Activated T-helper 17 cell treated with anti-CD3 and anti-CD28 coated beads, Interleukin-2, amount 50 U/mL, for 72 hours (primary cell): ENCODE measurements around the gene AFDN. TPM values are rescaled to one million over a fixed set of nuclear protein-coding genes. Genes with fewer than 3 reads are reported as not detected.
A peak's percentile ranks its signal among the peaks of the same experiment; 100 is the strongest.

Experiments used
- ATAC-seq: fragments of 150-1000 bp; cut with Tn5 transposase; replicated peaks from 2 replicates; pipeline ENCODE4 v1.10.0; 2021; ENCODE audit warnings: mild to moderate bottlenecking, moderate library complexity
- H3K27ac Mint-ChIP-seq: one replicate; pipeline ENCODE4 v1.8.0; 2022; ENCODE audit warnings: mixed read lengths
- H3K27me3 Mint-ChIP-seq: one replicate; pipeline ENCODE4 v1.8.0; 2022; ENCODE audit warnings: mixed read lengths
- H3K36me3 Mint-ChIP-seq: one replicate; pipeline ENCODE4 v1.8.0; 2022; ENCODE audit warnings: low read depth, mild to moderate bottlenecking, mixed read lengths
- H3K4me1 Mint-ChIP-seq: one replicate; pipeline ENCODE4 v1.8.0; 2022; ENCODE audit warnings: mixed read lengths
- H3K4me3 Mint-ChIP-seq: one replicate; pipeline ENCODE4 v1.8.0; 2022; ENCODE audit warnings: mild to moderate bottlenecking, mixed read lengths
- H3K9me3 Mint-ChIP-seq: one replicate; pipeline ENCODE4 v1.8.0; 2022; ENCODE audit warnings: mixed read lengths
- total RNA-seq, 2 donors: library from RNA; stranded (reverse); gene quantifications; one replicate each; pipeline ENCODE4 v1.2.3, GENCODE V29; 2022

AFDN gene
- total RNA-seq, 2 donors from 2014 or later, result 56.3 to 107 TPM

DNA sequence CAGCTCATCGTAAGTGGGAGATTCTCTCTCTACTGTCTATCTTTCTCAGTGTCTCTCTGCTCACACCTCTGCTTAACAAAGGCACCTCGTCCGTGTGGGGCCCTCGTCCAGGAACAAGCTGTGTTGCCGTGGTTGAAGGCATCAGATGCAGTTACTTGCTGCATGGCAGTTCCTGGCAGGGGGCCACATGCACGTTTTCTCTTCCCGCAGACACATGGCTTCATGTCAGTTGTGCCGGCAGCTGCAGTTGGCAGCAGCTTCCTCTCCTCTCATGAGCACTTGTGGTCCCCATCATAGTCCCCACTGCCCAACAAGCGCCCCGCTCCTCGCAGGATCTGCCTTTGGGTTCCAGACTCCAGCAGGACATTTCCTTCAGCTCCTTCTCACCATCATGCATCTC, 7.1 kb upstream of the AFDN start:
- no peaks in the 10 kb centered on the region for H3K36me3 Mint-ChIP-seq
- H3K9me3 Mint-ChIP-seq, result no peaks in the 10 kb centered on the region
- no peak overlapping the region for H3K4me3 Mint-ChIP-seq
- H3K4me1 Mint-ChIP-seq, result peaks cover 4% of the 10 kb centered on the region
- no peak overlapping the region for H3K27ac Mint-ChIP-seq
- peaks cover 26% of the 10 kb centered on the region for H3K27me3 Mint-ChIP-seq
- ATAC-seq, result no peak

DNA sequence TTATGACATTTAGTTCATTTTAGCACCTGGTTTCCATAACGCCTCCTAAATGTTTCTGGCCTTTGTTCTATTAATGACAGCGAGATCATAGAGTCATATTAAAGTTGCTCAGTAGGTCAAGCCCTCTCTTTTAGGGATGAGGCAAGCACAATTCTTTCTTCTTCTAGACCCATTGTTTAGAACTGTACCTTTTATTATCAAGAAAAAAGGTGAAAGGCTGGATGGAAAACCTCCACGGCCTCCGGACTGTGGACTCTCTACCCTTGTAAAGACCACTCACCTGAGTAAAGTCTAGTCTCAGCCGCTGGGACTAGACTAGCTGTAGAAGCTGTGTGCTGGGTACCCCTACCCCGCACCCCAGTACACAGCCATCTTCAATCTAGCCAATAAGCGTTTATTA, 6.0 kb upstream of the AFDN start:
- H3K4me1 Mint-ChIP-seq, result peaks cover 8% of the 10 kb centered on the region
- no peak for ATAC-seq
- H3K36me3 Mint-ChIP-seq, result peaks cover 5% of the 10 kb centered on the region
- H3K27me3 Mint-ChIP-seq, result peaks cover 34% of the 10 kb centered on the region
- H3K27ac Mint-ChIP-seq, result no peak overlapping the region
- no peaks in the 10 kb centered on the region for H3K9me3 Mint-ChIP-seq
- H3K4me3 Mint-ChIP-seq, result no peak overlapping the region

DNA sequence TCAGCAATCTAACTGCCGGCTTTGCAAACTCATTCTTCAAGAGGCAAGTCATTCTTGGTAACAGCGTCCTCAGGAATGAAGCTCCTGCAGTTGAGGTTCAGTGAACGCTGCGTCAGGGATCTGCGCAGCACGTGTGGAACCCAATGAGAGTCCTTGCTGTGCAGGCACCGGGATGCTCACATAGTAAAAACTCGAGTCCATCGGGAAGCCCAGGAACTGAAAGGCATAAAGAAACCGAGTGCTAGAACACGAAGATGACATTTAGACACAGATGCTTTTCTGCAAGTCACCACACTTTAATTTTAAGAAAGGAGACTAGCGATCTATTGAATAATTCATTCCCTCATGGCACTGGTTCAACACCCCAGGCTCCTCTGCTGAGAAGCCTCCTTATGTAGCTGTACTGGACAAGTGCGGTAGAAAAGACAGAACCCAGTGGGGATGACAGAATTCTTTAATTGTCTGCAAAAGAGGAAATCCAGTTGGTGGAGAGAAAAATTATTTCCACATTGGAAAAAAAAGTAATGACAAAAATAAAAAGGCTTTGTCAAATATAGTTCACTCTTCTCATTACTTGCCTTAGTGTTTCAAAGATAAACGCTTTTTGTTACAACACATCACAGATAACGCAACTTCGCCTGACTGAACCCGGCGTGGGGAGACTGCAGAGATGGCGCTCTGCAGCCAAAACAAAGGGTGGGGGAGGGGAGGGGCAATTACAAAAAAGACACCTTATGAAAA, 1.9 kb upstream of the AFDN start:
- no peak for ATAC-seq

DNA sequence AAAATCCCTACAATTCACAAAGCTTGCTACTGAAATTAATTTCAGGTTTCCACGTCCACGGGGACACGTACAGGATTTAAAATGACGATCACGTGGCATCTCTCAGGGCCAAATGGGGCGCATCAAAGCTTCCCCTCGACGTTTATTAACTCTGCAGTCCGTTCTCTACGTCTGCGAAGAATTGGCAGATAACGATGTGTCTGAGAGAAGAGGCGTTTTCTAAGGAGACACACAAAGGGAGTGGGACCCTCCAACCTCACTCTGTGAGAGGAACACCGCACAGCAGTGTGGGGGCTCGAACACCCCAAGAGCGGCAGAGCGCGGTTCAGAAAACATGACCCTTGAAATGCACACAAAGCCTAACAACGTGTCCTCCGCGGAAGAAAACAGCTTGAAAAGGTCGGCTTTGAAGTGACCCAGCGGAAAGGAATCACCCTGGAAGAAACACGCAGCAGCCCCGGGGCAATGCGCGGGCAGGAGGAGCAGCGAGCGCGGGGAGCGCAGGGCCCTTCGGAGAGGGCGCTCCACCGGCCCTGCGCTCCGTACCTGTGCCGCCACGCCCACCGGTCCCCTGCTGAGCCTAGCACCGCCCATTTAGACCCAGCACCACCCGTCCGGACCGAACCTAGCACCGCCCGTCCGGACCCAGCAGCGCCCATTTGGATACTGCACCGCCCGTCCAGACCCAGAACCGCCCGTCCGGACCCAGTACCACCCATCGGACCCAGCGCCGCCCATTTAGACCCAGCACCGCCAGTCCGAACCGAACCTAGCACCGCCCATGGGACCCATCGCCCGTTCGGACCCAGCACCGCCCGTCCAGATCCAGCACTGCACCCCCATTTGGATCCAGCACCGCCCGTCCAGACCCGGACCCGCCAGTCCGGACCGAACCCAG, 1.1 kb upstream of the AFDN start:
- ATAC-seq, result peak; percentile 42
- peaks cover 25% of the 10 kb centered on the region for H3K36me3 Mint-ChIP-seq
- H3K27ac Mint-ChIP-seq, result peak overlapping the region; percentile 67
- H3K27me3 Mint-ChIP-seq, result peaks cover 18% of the 10 kb centered on the region
- no peaks in the 10 kb centered on the region for H3K9me3 Mint-ChIP-seq
- H3K4me1 Mint-ChIP-seq, result peaks cover 16% of the 10 kb centered on the region
- peak overlapping the region; percentile 83 for H3K4me3 Mint-ChIP-seq

More for the DNA sequence above, 1.9 kb upstream of the AFDN start:
- Mint-ChIP-seq H3K4me3 (peak overlapping the region; percentile 83), H3K9me3 (no peaks in the 10 kb centered on the region), H3K36me3 (peaks cover 25% of the 10 kb centered on the region), H3K27me3 (peaks cover 20% of the 10 kb centered on the region), H3K27ac (no peak overlapping the region), H3K4me1 (peaks cover 12% of the 10 kb centered on the region)

DNA sequence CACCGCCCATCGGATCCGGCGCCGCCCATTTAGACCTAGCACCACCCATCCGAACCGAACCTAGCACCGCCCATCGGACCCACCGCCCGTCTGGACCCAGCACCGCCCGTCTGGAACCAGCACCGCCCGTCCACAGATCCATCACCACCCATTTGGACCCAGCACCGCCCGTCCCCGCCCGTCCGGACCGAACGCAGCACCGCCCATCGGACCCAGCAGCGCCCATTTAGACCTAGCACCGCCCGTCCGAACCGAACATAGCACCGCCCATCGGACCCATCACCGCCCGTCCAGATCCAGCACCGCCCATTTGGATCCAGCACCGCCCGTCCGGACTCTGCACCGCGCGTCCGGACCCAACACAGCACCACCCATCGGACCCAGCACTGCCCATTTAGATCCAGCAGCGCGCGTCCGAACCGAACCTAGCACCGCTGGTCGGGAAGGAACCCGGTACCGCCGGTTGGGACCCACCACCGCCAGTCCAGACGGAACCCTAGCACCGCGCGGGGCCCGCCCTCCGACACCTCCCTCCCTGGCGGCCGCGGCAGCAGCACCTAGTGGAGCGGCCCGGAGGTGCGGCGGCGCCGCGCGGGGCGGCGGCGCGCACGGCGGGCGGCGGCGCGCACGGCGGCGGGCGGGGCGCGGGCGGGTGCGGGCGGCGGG, 348 bp upstream of the AFDN start:
- peak overlapping the region; percentile 67 for H3K27ac Mint-ChIP-seq
- H3K4me1 Mint-ChIP-seq, result peaks cover 23% of the 10 kb centered on the region
- H3K27me3 Mint-ChIP-seq, result peaks cover 13% of the 10 kb centered on the region
- no peaks in the 10 kb centered on the region for H3K9me3 Mint-ChIP-seq
- H3K4me3 Mint-ChIP-seq, result peak overlapping the region; percentile 83
- H3K36me3 Mint-ChIP-seq, result peaks cover 25% of the 10 kb centered on the region
- ATAC-seq, result peak; percentile 78

DNA sequence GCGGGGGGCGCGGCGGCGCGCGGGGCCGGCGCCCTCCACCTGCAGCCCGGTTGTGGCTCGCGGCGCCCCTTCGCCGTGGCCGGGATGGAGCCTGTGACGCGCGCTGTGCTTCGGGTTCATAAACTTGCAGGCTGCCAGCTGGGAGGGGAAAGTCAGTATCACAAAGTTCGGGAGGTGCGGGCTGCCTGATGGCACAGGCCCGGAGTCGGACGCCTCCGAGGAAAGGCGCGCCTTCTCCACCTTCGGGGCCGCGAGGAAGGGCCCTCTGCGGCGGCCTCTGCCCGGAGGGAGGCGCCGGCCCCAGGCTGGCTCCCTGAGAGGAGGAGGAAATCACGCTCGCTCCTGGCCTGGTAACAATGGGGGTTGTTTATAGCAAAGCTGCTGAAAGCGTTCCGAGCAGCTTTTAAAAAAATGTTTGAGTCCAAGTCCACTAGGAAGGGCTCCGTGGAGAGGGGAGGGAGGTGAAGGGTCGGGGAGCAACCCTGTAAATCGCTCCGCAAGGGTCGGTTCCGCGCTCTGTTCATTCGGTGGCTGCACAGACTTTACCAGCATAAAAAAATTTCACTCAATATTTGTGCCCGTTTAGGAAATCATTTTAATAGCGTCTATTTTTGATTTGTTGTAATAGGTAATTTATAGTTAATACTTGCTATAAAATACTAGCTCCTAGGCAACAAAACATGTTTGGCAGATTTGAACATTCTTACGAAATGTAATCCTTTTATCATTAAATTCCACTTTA, 1.0 kb downstream of the AFDN start:
- ATAC-seq, result peak; percentile 33
- Mint-ChIP-seq H3K27me3 (peaks cover 13% of the 10 kb centered on the region), H3K4me3 (peak overlapping the region; percentile 90), H3K27ac (peak overlapping the region; percentile 61), H3K36me3 (peaks cover 25% of the 10 kb centered on the region), H3K4me1 (peaks cover 31% of the 10 kb centered on the region), H3K9me3 (no peaks in the 10 kb centered on the region)

DNA sequence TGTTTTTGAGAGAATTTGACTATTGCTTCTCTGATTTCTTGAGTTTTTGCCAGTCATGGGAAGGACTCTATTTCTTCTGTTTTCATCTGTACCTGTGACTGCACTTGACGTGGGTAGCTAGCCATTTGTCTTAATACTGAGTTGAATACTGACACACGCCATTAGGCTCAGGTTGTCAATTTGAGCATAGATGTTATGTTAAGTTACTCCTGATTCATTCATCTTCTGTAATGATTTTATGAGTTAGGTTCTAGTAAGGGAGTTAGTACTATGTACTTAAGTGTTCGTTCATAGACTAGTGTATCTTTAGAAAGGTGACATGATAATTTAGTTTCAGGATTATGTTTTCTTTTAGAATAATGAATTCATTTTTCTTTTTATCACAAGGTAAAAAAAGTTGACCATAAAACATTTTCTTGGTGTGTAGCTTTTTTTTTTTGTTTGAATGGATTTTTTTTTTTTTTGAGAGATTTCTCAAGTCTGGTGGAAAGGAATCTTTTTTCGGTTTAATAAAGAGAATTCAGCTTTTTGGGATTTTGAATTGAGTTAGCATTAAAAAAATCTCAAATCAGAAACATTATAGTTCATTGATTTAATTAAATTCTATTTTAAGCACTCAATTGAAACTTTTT, 1.7 kb downstream of the AFDN start:
- peaks cover 25% of the 10 kb centered on the region for H3K36me3 Mint-ChIP-seq
- H3K4me3 Mint-ChIP-seq, result peak overlapping the region; percentile 90
- H3K27me3 Mint-ChIP-seq, result peaks cover 13% of the 10 kb centered on the region
- H3K4me1 Mint-ChIP-seq, result peaks cover 31% of the 10 kb centered on the region
- H3K27ac Mint-ChIP-seq, result peak overlapping the region; percentile 61
- no peaks in the 10 kb centered on the region for H3K9me3 Mint-ChIP-seq
- peak; percentile 9 for ATAC-seq

DNA sequence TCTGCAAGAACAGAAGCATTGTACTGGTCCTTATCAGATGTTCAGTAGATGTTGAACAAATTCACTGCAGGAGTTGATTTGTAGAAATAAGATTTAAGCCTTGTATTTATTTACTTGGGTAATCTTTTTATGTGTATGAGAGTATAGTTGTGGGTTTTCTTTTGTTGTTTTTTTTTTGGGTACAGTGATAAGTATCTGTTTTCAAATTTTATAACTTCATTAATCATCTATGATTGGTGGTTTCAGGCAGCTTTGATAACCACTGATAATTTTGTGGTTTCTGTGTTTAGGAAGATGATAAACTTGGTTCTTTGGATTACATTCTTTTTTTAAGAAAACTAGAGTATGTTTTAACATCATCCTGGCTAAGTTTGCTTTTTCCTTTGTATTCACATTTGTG, 2.8 kb downstream of the AFDN start:
- Mint-ChIP-seq H3K4me1 (peaks cover 31% of the 10 kb centered on the region), H3K4me3 (peak overlapping the region; percentile 90), H3K9me3 (no peaks in the 10 kb centered on the region), H3K36me3 (peaks cover 25% of the 10 kb centered on the region), H3K27ac (no peak overlapping the region), H3K27me3 (peaks cover 12% of the 10 kb centered on the region)
- ATAC-seq, result no peak

DNA sequence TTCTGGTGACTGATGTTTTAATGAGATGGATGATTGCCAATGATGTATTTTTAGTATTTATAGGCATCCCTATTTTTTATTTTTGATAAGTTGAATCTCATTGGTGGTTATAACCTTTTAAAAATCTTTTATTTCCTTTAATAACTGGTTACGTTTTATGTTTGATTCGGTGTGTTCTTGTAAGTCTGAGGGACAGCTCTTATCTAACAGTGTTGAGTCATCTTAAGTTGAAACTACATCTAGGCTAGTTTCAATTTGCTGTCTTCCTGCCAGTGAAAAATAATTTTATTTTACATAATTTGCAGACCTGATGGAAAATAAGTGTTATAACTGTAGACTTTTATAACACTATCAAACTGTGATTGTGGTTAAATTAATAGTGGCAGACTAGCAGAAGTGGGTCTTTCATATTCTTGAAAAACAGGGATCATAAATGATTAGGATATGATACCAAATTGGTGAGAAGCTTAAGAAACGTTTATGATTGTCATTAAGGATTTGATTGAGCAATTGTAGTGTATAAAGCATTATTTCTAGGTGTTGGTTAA, 4.6 kb downstream of the AFDN start:
- peak overlapping the region; percentile 88 for H3K27ac Mint-ChIP-seq

DNA sequence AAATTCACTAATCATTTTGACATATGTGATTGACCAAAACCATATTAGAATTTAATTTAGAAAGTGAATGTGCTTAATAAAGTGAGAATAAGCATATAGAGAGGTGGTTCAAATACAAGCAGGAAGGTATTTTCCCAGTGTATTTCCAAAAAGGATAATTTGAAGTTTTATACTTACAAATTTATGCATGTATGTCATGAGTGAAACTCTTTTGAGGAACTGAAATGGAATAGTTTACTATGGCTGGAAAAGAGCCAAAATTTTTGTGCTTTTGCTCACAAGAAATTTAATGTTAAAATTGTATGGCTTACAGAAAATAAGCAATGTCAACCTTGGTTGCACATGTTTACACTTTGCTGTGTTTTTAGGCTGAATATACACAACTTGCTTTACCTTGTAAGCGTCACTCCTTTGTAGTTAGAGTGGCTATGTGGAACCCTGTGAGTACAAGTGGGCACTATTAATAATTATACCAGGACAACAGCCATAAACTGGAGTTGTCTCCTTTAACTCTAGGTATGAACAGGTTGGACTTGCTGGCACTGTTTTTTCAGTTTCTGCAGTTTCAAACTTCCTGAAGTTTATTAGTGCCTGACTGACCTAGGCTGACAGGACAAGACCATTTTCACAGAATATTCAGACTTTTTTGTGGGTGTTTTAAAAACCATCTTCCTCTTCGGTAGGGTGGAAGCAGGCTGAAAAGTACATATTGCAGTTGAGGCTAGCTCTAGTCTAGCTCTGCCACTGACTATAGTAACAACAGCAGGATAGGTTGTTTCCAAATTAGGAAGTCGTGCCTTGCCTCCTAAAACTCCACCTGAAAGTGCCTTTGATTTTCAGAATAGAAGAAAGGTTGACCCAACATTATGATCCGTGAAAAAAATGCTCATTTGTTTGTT, 6.0 kb downstream of the AFDN start:
- peak overlapping the region; percentile 90 for H3K4me3 Mint-ChIP-seq
- H3K4me1 Mint-ChIP-seq, result peaks cover 27% of the 10 kb centered on the region

More for the DNA sequence above, 4.6 kb downstream of the AFDN start:
- ATAC-seq, result peak; percentile 24
- H3K36me3 Mint-ChIP-seq, result peaks cover 20% of the 10 kb centered on the region
- H3K4me3 Mint-ChIP-seq, result peak overlapping the region; percentile 90
- H3K27me3 Mint-ChIP-seq, result peaks cover 3% of the 10 kb centered on the region
- H3K9me3 Mint-ChIP-seq, result no peaks in the 10 kb centered on the region
- peaks cover 27% of the 10 kb centered on the region for H3K4me1 Mint-ChIP-seq

DNA sequence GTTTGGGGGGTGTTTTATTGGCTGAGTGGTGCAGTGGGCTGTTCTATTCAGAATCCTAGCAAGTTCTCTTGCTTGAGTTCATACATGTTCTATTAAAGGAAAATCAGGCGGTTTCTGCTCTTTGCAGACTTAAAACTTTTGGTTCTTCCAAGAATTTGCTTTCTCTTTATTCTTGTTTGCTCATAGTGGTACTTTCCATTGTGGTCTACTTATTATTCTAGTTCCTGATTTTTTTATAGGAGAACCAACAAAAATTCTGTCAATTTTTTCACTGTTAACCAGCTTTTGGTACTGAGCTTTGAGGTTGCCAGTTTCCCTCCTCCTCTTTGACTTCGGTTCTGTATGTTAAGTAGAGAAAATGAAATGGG, 6.7 kb downstream of the AFDN start:
- Mint-ChIP-seq H3K9me3 (no peaks in the 10 kb centered on the region), H3K4me1 (peaks cover 27% of the 10 kb centered on the region), H3K27ac (peak overlapping the region; percentile 55), H3K27me3 (peaks cover 3% of the 10 kb centered on the region), H3K4me3 (peak overlapping the region; percentile 90), H3K36me3 (peaks cover 11% of the 10 kb centered on the region)
- peak; percentile 62 for ATAC-seq

More for the DNA sequence above, 6.0 kb downstream of the AFDN start:
- H3K27me3 Mint-ChIP-seq, result peaks cover 3% of the 10 kb centered on the region
- peak overlapping the region; percentile 55 for H3K27ac Mint-ChIP-seq
- peaks cover 17% of the 10 kb centered on the region for H3K36me3 Mint-ChIP-seq
- no peaks in the 10 kb centered on the region for H3K9me3 Mint-ChIP-seq
- ATAC-seq, result peak; percentile 25

DNA sequence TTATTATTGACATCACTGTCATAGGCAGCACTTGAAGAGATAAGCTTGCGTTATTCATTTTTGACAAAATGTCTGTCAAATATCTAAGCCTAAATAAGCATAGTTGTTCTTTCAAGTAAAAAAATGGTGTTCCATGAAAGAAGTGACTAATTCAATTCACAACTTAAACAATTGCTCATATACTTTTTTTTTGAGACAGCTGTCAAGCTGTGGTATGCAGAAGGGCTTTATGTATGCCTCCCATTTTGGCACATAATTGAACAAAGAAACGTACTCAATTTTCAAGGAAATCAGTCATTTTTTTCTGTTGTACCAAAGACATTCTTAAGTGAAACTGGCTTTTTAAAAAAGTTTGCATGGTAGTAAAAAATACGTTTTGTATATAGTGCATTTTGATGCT, 8.5 kb downstream of the AFDN start:
- peaks cover 19% of the 10 kb centered on the region for H3K4me1 Mint-ChIP-seq
- H3K36me3 Mint-ChIP-seq, result peaks cover 4% of the 10 kb centered on the region
- ATAC-seq, result peak; percentile 58
- H3K27ac Mint-ChIP-seq, result peak overlapping the region; percentile 63
- H3K9me3 Mint-ChIP-seq, result no peaks in the 10 kb centered on the region
- H3K4me3 Mint-ChIP-seq, result peak overlapping the region; percentile 90
- peaks cover under 1% of the 10 kb centered on the region for H3K27me3 Mint-ChIP-seq
